ENCODE results near the gene B3GNT8. TPM values are rescaled to one million over a fixed set of nuclear protein-coding genes. Genes with fewer than 3 reads are reported as not detected.
"Not testable (repeated sequence)": the region's sequence is repeated elsewhere in the genome, so short reads cannot be mapped to it uniquely, and the experiment has no call there.

Gene B3GNT8
- total RNA-seq, 1 experiment from 2014 or later = not detected

DNA sequence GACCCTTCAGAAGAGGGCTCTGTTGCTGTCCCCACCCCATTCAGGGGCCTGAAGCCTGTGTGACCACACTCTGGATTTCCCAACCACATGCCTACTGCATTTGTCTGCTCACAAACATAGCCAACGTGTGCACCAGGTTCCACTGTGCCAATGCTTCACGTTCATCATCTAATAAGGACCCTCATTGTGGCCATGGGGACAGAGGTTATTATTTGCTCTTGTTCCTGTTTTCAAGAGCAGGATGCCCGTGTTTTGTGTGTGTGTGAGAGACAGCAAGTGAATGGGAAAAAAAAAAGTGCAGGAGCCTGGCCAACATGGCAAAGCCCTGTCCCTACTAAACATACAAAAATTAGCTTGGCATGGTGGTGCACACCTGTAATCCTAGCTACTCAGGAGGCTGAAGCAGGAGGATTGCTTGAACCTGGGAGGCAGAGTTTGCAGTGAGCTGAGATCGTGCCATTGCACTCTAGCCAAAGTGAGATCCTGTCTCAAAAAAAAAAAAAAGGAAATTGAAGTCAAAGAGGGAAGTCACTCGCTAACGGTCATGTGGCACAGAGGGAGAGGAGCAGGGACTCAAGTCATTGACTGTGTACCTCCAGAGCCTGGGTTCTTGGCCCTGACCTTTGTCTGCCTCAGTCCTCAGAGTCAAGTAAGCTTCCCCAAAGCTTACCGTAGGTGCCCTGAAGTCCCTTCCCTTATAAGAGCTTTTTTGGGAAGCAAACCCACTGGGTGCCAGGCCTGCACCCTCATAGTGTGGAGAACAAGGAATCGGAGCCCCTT lies 6.9 kb downstream of the B3GNT8 start:
- no peak for DNase-seq (ENCODE audit: extremely low read depth, low read depth)

DNA sequence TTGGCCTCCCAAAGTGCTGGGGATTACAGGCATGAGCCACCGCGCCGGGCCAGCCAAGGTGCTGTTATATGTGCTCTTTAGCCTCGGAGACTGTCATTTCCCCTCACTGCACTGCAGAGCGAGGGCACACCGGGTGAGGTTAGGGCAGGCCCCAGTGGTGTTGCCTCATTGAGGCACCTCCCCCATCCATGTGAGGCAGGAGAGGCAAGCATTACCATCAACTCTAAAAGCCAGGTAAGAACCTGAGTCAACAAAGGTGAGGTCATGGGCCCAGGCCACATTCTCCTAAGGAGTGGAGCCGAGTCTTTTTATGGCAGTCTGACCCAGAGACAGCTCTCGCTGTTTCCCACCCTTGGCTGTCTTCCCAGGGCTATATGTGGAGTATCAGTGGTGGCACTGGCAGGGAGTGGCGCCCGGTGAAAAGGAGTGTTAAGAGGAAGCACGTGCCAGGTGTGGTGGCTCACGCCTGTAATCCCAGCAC lies 10.9 kb downstream of the B3GNT8 start:
- DNase-seq (ENCODE audit: extremely low read depth, low read depth) = no peak

DNA sequence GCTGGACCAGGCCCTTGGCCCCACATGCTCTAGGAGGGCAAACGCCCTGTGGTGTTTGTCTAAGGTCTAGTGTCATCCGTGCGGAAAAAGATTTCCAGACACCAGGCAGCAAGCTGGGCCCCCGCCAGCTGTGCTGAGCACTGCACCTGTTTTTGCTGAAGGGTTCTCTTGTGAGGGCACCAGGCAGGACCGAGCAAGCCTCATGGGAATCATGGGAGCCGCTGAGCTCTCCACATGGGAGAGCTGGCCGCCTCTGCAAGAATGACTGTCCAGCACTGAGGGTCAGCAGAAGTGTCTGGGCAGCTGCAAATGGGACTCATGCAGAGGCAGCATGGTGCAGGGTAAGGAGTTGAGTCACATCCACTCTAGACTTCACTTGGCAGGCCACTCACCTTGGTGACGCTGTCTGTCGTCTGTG lies 12.0 kb downstream of the B3GNT8 start:
- no peak for DNase-seq (ENCODE audit: extremely low read depth, low read depth)

- no peak for DNase-seq (ENCODE audit: extremely low read depth, low read depth)
Observed at GRCh38 chr19:41414461-41414860, 12.7 kb downstream of the B3GNT8 start.

DNA sequence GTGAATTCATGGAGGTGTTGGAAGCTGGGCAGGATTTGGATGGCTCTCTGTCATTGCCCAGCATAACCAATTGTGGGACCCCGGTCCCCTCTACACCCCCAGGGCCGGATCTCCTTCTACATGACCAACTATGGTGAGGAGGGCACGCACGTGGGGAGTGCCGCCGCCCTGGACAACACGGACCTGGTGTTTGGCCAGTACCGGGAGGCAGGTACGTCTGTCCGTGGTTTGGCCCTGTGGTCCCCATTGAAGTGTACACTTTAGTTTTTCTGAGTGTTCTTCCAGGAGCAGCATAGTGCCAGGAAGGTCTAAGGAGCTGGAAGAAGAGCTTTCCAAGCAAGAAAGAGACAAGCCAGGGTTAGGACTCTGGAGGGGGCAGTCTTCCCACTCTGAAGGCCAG lies 13.2 kb downstream of the B3GNT8 start:
- DNase-seq (ENCODE audit: extremely low read depth, low read depth) = no peak

GRCh38 chr19:41412953-41413352 lies 14.2 kb downstream of the B3GNT8 start:
- DNase-seq (ENCODE audit: extremely low read depth, low read depth) = no peak

GRCh38 chr19:41411968-41412265 lies 15.3 kb downstream of the B3GNT8 start:
- no peak for DNase-seq (ENCODE audit: extremely low read depth, low read depth)

DNA sequence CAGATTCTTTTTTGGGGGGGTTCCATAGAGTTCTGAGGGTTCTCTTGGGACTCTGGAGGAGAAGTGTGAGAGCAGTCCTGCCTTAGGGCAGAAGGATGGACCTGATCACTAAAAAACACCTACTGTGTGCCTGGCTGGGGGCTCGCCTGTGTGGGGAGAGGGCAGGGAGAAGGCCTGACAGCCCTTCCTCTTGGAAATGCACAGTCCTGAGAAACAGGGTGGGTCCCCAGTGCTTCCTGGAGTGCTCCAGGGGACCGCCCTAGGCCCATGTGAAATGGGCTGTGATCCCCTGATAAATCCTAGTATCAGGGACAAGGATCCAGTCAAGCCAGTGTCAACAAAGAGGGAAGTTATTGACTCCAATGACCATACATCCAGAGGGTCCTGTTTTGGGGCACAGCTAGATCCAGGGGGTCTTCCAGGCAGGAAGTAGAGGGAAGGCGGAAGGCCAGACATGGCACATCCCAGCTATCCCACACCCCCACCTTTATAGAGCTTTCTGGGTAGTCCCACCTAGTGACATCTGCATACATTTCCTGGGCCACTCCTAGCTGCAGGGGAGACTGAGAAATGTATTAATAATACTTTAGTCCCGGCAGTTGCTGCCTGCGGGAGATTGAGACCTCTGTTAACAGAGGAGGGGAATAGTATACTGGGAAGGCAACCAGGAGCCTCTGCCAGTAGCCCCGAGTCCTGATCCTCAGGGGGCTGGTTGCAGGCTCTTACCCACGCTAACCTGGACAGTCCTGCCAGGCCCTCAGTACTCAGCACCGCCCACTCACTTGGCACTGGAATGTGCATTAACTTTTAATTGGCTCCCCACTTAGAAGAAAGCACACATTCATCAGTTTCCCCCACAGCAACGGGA lies 15.8 kb downstream of the B3GNT8 start:
- DNase-seq (ENCODE audit: extremely low read depth, low read depth) = no peak

- DNase-seq (ENCODE audit: extremely low read depth, low read depth) = no peak
Observed at GRCh38 chr19:41410336-41411054, 16.7 kb downstream of the B3GNT8 start.

DNA sequence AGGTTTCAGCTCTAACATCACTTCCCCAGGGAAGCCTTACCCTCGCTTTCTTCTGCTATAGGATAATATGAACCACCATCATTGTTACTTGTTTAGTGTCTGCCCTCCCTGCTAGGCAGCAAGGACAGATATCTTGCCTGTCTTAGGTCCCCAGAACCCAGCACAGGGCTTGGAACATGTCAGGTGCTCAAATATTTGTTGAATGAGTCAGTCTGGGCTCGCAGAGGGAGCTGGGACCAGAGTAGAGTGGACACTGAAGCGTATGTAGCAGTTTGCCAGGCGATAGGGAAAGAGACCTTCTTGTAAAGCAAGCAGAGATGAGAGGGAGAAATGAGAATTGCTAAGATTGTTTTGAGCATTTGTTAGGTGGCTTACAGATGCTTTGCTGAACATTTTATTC lies 17.9 kb downstream of the B3GNT8 start:
- DNase-seq (ENCODE audit: extremely low read depth, low read depth) = no peak

- DNase-seq (ENCODE audit: extremely low read depth, low read depth) = not testable (repeated sequence)
Observed at GRCh38 chr19:41408846-41409245, 18.3 kb downstream of the B3GNT8 start.

DNA sequence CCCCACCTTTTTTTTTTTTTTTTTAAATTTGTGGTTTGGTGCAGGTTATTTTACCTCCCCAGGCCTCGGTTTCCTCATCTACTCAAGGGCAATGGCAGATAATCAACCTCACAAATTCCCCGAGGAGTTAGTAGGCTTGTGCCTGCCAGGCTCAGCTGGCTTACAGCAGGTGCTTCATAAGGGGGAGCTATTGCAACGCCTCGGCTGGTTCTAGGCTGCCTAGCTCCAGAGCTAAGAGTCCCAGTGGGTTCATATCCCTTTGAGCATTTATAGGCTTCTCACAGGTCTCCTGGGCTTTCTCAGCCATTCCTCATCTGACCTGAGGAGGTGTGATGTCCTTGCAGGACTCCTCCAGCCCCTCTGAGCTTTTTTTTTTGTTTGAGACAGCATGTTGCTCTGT lies 18.9 kb downstream of the B3GNT8 start:
- DNase-seq (ENCODE audit: extremely low read depth, low read depth) = no peak

DNA sequence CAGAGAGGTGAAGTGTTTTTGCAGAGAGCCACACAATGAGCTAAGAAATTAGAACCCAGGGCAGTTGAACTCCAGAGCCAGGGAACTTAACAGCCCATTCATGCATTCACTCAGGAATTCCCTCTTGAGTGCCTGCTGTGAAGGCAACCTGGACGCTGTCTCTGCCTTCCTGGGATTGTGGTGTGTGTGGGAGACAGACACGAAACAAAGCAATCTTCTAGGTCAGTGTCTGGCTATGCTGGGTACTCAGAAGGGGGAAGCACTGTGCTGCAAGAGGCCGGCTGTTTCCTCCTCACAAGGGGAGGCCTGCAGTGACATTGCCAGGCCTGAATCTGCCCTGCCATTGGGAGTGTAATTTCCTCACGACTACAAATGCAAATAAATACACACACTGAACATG lies 19.9 kb downstream of the B3GNT8 start:
- no peak for DNase-seq (ENCODE audit: extremely low read depth, low read depth)

DNA sequence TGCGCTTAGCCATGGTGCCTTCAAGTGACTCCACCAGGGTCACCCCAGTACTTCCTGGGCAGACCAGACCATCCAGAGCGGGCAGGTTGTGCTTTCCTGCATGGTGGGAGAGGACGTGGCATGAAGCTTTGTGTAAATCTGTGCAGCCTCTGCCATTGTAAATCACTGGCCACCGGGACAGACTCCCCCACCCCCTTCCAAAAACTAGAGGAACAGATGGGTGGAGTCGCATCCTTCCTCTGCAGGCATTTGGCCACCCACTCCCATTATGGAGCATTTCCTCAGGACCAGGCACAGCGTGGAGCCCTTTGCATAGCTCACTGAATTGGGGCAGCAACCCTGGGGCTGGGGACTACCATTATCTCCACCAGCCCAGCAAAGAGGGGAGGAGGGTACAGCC lies 21.4 kb downstream of the B3GNT8 start:
- DNase-seq (ENCODE audit: extremely low read depth, low read depth) = no peak

DNA sequence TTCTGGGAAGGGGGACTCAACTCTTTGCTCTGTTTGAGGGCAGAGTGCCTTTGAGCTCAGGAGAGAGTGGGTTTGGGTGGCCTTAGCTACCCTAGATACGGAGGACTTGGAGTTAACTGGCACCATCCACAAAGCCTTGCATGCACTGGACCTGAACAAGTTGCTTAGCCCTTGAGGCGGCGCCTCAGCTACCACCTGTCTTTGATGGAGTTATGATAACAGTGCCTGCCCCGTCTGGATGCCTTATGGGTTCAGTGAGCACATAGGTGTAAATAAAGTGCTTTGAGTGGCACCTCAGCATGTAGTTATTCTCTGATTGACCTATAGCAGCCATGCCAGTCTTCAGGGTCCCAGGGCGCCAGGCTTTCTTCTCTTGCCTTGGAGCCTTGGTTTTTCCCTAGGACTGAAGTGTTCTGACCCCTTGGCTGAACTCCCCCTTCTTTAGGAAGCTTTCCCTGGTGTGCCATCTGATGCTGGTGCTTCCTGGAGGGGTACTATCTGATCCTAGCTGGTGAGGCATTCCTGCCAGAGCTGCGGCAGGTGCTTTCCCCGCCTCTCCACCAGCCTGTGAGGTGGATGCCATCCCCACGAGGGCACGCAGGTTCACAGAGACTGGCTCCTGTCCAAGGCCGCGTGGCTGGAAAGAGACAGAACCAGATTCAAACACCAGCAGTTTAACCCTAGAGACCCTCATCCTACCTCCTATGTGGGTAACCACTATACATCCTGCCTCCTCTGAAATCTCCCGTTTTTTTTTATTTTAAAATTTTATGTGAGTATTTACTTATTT lies 23.8 kb downstream of the B3GNT8 start:
- no peak for DNase-seq (ENCODE audit: extremely low read depth, low read depth)

DNA sequence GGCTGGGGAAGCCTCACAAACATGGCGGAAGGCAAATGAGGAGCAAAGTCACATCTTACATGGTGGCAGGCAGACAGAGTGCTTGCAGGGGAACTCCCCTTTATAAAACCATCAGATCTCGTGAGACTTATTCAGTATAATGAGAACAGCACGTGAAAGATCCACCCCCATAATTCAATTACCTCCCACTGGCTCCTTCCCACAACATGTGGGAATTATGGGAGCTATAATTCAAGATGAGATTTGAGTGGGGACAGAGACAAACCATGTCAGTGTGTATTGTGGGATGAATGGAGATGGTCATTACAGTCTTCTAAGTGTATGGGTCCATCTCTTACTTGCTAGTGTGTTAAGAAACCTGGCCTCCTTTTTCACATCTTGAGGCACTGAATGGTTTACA lies 25.2 kb downstream of the B3GNT8 start:
- DNase-seq (ENCODE audit: extremely low read depth, low read depth) = no peak

DNA sequence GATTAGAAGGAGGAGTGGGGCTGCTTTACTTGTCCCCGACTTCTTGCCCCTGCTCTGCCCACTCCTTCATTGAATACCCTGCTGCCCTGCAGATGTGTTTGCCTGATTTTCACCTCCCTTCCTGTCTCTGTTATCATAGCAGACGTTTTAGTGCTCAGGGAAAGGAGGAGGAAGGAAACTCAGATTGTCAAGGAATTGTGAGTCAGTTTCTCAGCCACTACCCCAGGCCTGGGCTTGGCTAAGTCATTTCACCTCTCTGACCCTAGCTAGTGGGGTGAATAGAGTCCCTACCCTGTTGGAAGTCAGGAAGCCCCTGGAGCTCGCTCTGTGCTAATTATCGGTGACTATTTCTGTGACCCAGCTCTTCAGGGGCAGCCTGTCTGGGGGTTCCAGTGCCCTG lies 25.7 kb downstream of the B3GNT8 start:
- no peak for DNase-seq (ENCODE audit: extremely low read depth, low read depth)

DNA sequence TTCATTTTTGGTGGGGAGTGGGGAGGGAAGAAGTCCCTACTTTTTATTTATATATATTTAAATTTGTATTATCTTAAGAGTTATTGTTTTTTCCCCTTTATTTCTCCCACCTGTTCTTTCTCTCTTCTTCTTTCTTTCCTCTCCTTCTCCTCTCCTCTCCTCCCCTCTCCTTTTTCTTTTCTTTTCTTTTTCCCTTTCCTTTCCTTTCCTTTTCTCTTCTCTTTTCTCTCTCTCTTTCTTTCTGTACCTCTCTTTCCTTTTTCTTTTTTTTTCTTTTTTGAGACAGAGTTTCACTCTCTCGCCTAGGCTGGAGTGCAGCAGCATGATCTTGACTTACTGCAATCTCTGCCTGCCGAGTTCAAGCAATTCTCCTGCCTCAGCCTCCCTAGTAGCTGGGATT lies 27.6 kb downstream of the B3GNT8 start:
- DNase-seq (ENCODE audit: extremely low read depth, low read depth) = no peak

- DNase-seq (ENCODE audit: extremely low read depth, low read depth) = no peak
Observed at GRCh38 chr19:41399091-41399490, 28.1 kb downstream of the B3GNT8 start.

GRCh38 chr19:41398598-41398997 lies 28.6 kb downstream of the B3GNT8 start:
- DNase-seq (ENCODE audit: extremely low read depth, low read depth) = no peak

GRCh38 chr19:41398050-41398418 lies 29.1 kb downstream of the B3GNT8 start:
- no peak for DNase-seq (ENCODE audit: extremely low read depth, low read depth)
